Caki2 (cell line): ENCODE results near the gene ITPR3. TPM values are rescaled to one million over a fixed set of nuclear protein-coding genes. Genes with fewer than 3 reads are reported as not detected.

Experiments used
- DNase-seq: peaks from one replicate; pipeline ENCODE4 v3.0.0-alpha.2; 2015; ENCODE audit warnings: low read depth
- in situ Hi-C: cut with HindIII; loops from 2 replicates; pipeline ENCODE4 v1.10.0; 2016; ENCODE audit warnings: low sequenced_read_pairs, low pct_unique_long_range_greater_than_20kb, mixed read lengths
- total RNA-seq: library from RNA; depleted of rRNA; stranded (reverse); fragments of >200 nt; shearing (Covaris generic); gene quantifications from 2 replicates; pipeline ENCODE4 v1.2.3, GENCODE V29; 2014; ENCODE audit warnings: low replicate concordance

ITPR3 gene
- total RNA-seq, 1 experiment from 2014 or later, result 59.3 TPM

- in situ Hi-C loops, result no loop called here
- no peak for DNase-seq
Observed at GRCh38 chr6:33673851-33674250, 52.7 kb downstream of the ITPR3 start.

- no peak for DNase-seq
- in situ Hi-C loops, result no loop called here
Observed at GRCh38 chr6:33675968-33676367, 54.8 kb downstream of the ITPR3 start.

- in situ Hi-C loops, result no loop called here
- DNase-seq, result no peak
Observed at GRCh38 chr6:33676416-33677142, 55.5 kb downstream of the ITPR3 start.

GRCh38 chr6:33677143-33677660 is 56.1 kb downstream of the ITPR3 start:
- in situ Hi-C loops, result no loop called here
- no peak for DNase-seq

GRCh38 chr6:33677689-33678088 is 56.6 kb downstream of the ITPR3 start:
- in situ Hi-C loops, result no loop called here
- no peak for DNase-seq

- DNase-seq, result no peak
- in situ Hi-C loops, result no loop called here
Observed at GRCh38 chr6:33678233-33678931, 57.3 kb downstream of the ITPR3 start.

GRCh38 chr6:33678932-33679490 is 57.9 kb downstream of the ITPR3 start:
- in situ Hi-C loops, result no loop called here
- DNase-seq, result no peak

- no peak for DNase-seq
- in situ Hi-C loops, result no loop called here
Observed at GRCh38 chr6:33679761-33680160, 58.6 kb downstream of the ITPR3 start.

GRCh38 chr6:33682341-33682740 is 61.2 kb downstream of the ITPR3 start:
- DNase-seq, result no peak
- in situ Hi-C loops, result no loop called here

- no peak for DNase-seq
- in situ Hi-C loops, result no loop called here
Observed at GRCh38 chr6:33683051-33683571, 62.0 kb downstream of the ITPR3 start.

GRCh38 chr6:33683576-33684427 is 62.7 kb downstream of the ITPR3 start:
- in situ Hi-C loops, result no loop called here
- no peak for DNase-seq

GRCh38 chr6:33684428-33684896 is 63.3 kb downstream of the ITPR3 start:
- no peak for DNase-seq
- in situ Hi-C loops, result no loop called here

- in situ Hi-C loops, result no loop called here
- DNase-seq, result no peak
Observed at GRCh38 chr6:33684983-33685382, 63.9 kb downstream of the ITPR3 start.

- no peak for DNase-seq
- in situ Hi-C loops, result no loop called here
Observed at GRCh38 chr6:33685411-33686224, 64.5 kb downstream of the ITPR3 start.

GRCh38 chr6:33686225-33686924 is 65.3 kb downstream of the ITPR3 start:
- in situ Hi-C loops, result no loop called here

GRCh38 chr6:33686981-33687975 is 66.2 kb downstream of the ITPR3 start:
- no peak for DNase-seq
- in situ Hi-C loops, result no loop called here

More at GRCh38 chr6:33686225-33686924, 65.3 kb downstream of the ITPR3 start:
- DNase-seq, result no peak
